Activated CD4-positive, alpha-beta T cell treated with anti-CD3 and anti-CD28 coated beads, Interleukin-2, amount 10 ng/mL, durations not matched to agents 7 days and 5 days (primary cell): ENCODE results near the gene CCDC74B. TPM values are rescaled to one million over a fixed set of nuclear protein-coding genes. Genes with fewer than 3 reads are reported as not detected.
A peak's percentile ranks its signal among the peaks of the same experiment; 100 is the strongest.
"Not testable (repeated sequence)": the region's sequence is repeated elsewhere in the genome, so short reads cannot be mapped to it uniquely, and the experiment has no call there.

Experiments used
- CTCF ChIA-PET: fragments of 350-600 bp; sonication (Branson Sonifier 250); formaldehyde crosslinking; loops from one replicate; lab custom pipeline; 2021; ENCODE audit warnings: antibody characterized with exemption; lab: Charles Lee
- POLR2A ChIA-PET: fragments of 350-600 bp; sonication (Branson Sonifier 250); formaldehyde crosslinking; loops from one replicate; lab custom pipeline; 2021; ENCODE audit warnings: antibody characterized with exemption; lab: Charles Lee
- DNase-seq: peaks from one replicate; pipeline ENCODE4 v3.0.0-alpha.2; 2020
- H3K27ac Mint-ChIP-seq: one replicate; pipeline ENCODE4 v1.8.0; 2021; ENCODE audit warnings: mild to moderate bottlenecking, moderate library complexity, mixed read lengths
- H3K27me3 Mint-ChIP-seq: one replicate; pipeline ENCODE4 v1.8.0; 2021; ENCODE audit warnings: mixed read lengths
- H3K36me3 Mint-ChIP-seq: one replicate; pipeline ENCODE4 v1.8.0; 2021; ENCODE audit warnings: low read depth, mixed read lengths
- H3K4me1 Mint-ChIP-seq: one replicate; pipeline ENCODE4 v1.8.0; 2021; ENCODE audit warnings: mixed read lengths
- H3K4me3 Mint-ChIP-seq: one replicate; pipeline ENCODE4 v1.8.0; 2021; ENCODE audit warnings: mild to moderate bottlenecking, moderate library complexity, mixed read lengths
- H3K9me3 Mint-ChIP-seq: one replicate; pipeline ENCODE4 v1.8.0; 2021; ENCODE audit warnings: mixed read lengths
- total RNA-seq, 2 experiments: library from RNA; stranded (reverse); gene quantifications; one replicate each; pipeline ENCODE4 v1.2.3, GENCODE V29; 2021

Gene CCDC74B
- total RNA-seq, 2 experiments from 2014 or later = 1.1 to 1.7 TPM

DNA sequence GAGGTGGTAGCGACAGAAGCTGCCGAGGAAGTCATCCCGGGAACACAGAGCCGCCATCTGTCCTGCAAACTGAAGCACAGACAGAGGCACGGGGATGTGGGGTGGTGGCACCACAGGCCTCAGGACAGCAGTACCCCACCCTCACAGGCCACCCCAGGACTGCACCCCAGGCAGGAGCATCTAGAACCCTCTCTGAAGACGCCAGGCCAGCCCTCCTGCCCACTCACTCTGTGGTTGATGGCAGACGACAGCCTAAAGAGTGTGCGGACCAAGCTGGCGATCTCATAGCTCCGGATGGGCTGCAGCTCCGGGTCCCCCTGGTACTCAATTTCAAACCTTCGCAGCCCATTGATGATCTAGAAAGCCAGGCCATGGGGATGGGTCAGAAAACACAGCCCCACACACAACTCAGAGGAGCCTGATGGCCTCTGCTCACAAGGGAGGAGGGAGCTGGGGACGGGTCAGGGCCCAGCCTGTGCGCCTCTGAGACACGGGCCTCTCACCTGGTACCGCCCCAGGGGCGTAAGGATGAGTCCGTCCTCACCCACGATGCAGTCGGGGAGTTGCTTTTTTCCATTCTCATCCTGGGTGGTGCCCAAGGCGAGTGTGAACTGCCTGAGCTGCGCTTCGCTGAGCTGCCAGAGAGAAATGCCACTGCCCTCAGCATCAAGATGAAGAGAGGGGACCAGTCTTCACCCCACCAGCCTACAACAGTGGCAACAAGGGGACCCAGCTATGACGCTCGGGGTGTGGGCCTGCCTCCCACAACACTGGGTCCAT lies 8.1 kb upstream of the CCDC74B start:
- no peak for DNase-seq
- H3K4me1 Mint-ChIP-seq = peaks cover 5% of the 10 kb centered on the region
- no peak overlapping the region for H3K4me3 Mint-ChIP-seq
- ChIA-PET POLR2A (no interaction called here), CTCF (interaction anchor here (0.6 to 0.8 kb wide), 2 partner anchors 32 to 183 kb away, joined by 3 read pairs; no protein-coding TSS in a partner anchor)
- no peak overlapping the region for H3K27ac Mint-ChIP-seq
- H3K27me3 Mint-ChIP-seq = no peaks in the 10 kb centered on the region
- peaks cover 8% of the 10 kb centered on the region for H3K36me3 Mint-ChIP-seq
- no peaks in the 10 kb centered on the region for H3K9me3 Mint-ChIP-seq

DNA sequence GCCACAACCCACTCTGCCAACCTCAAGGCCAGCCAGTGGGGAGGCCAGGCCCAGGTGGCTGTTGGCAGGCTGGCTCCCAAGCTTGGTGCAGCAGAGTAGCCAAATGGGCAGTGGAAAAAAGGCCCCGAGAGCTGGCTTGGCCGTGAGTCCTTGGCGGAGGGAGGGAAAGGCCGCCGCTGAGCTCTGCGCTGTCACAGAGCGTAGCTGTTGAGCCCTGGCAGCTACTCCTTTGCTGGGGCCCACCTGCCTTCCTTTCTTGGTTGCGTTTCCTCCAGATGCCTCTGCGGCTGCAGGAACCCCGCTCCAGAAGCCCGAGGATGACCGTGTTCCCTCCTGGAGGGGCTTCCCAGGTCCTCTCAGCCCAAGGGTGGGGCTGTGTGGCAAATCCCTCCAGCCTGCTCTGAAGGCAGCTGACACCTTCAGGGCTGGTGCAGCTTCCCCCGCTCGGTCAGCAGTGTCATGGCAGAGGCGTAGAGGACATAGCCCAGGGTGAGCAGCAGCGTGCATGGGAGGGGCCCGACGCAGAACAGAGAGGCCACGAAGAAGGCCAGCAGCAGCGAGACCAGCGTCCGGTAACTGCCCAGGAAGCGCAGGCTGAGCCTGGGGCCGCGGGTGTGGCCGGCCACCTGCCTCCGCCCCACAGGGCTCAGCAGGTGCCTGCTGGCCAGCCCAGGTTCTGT lies 7.4 kb upstream of the CCDC74B start:
- CTCF ChIA-PET, H3K27me3 Mint-ChIP-seq, H3K27ac Mint-ChIP-seq, POLR2A ChIA-PET, H3K4me3 Mint-ChIP-seq, DNase-seq, H3K4me1 Mint-ChIP-seq, H3K9me3 Mint-ChIP-seq, H3K36me3 Mint-ChIP-seq: not testable (repeated sequence)

DNA sequence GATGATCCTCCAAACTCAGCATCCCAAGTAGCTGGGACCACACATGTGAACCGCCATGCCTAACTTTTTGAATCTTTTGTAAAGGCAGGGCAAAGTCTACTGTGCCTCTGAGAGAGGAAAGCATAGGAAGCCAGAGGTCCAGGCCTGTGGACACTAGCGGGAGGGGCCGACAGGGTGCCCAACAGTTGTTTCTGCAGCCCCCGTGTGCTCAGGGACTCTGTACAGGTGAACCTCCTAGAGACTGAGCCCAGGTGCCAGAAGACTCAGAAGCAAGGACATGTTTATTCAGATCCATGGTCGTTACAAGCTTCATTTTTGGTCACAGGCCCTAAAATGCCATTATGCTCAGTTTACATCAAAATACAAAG lies 6.2 kb upstream of the CCDC74B start:
- CTCF ChIA-PET, H3K9me3 Mint-ChIP-seq, H3K36me3 Mint-ChIP-seq, DNase-seq, POLR2A ChIA-PET, H3K4me1 Mint-ChIP-seq, H3K27ac Mint-ChIP-seq, H3K27me3 Mint-ChIP-seq, H3K4me3 Mint-ChIP-seq: not testable (repeated sequence)

DNA sequence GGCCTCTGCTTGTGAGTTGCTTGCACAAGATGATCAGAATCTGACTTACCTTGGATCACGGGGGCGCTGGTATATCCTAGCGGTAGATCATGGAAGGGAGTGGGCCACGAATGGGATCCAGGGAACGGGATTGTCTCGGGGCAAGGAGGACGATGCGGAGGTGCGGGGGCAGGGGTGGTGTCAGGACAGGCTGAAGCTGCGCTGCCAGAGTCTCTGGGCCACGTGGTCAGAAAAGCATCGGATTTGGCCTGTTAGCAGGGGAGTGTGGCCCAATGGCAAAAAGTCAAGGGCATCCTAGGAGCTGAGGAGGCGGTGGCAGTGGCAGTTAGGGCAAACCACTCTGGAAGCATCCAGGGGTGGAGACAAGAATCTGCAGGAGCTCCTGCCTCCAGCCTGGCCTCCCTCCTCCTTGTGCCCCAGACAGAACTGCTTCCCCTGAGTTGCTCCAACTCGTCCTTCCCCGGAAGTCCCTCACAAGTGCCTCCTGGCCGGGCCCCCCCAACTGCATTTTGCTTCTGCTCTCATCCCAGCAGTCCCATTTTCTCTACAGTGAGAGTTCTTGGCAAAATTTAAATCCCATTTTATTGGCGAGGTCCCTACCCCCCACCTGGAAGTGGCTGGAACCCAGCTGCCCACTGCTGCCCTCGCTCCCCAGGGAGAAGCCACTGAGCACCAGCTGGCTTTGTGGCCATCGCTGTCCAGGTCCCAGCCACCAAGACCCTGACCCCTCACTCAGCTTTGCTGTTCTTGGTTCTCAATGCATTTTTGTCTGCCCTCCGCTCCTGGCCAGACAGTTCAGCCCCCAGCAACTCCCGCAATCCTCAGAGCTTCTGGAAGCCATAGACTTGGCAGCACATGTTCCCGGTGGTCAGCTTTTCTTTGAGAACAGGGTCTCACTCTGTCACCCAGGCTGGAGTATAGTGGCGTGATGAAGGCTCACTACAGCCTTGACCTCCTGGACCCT lies 5.6 kb upstream of the CCDC74B start:
- Mint-ChIP-seq H3K9me3 (no peaks in the 10 kb centered on the region), H3K4me3 (no peak overlapping the region), H3K27ac (no peak overlapping the region), H3K4me1 (peaks cover 5% of the 10 kb centered on the region), H3K36me3 (peaks cover 5% of the 10 kb centered on the region), H3K27me3 (peaks cover 2% of the 10 kb centered on the region)
- CTCF ChIA-PET = no interaction called here
- POLR2A ChIA-PET = no interaction called here
- no peak for DNase-seq

DNA sequence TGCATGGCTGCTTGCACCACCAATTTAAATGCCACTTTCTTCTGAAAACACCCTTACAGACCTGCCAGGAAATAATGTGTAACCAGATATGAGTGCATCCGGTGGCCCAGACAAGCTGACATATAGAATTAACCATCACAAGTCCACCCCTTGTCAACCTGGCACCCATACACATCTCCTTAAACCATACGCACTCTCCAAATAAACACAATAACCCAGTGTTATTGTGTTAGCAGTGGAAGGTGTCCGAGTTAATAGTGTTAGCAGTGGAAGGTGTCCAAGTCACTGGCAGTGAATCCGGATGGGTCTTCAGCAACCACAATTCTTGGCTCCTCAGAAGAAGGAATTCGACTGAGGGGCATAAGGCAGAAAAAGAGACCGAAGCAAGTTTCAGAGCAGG lies 3.6 kb upstream of the CCDC74B start:
- H3K27ac Mint-ChIP-seq, DNase-seq, H3K27me3 Mint-ChIP-seq, CTCF ChIA-PET, H3K36me3 Mint-ChIP-seq, H3K4me3 Mint-ChIP-seq, H3K9me3 Mint-ChIP-seq, H3K4me1 Mint-ChIP-seq, POLR2A ChIA-PET: not testable (repeated sequence)

DNA sequence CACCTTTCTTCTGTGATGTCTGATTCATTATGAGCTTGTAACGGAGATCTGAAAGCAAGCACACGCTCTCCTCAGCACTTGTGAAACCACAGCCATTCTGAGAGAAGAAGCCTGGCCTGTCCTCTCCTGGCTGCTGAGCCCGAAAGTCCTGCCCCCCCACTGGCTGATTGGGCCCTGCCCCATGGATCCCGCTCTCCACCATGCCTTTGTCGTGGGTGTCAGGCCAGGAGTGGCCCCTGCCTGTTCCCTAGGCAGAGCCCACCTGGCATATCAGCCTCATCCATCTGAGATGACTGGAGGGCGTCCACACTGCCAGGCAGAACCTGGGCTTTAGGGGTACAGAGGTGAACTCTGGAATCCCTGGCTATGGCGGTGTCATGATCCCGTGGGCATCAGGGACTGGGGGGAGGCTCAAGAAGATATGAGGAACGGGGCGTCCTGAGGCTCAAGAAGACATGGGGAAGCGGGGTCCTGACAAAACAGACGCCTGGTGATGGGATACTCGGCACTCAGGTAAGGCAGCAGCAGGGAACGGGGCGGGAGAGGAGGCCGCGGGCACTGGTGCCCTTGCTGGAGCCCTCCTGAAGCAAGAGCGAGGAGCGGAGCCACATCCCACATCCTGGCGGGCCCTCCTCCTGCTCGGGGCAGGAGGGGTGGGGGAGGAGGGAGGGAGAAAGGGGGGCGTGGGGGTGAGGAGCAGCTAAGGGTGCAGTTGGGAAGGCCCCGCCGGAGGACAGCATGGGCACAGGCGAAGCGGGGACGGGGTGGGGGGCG lies 1.5 kb downstream of the CCDC74B start:
- DNase-seq, CTCF ChIA-PET, H3K27ac Mint-ChIP-seq, H3K9me3 Mint-ChIP-seq, H3K36me3 Mint-ChIP-seq, POLR2A ChIA-PET: not testable (repeated sequence)
- H3K27me3 Mint-ChIP-seq = peaks cover 11% of the 10 kb centered on the region
- H3K4me1 Mint-ChIP-seq = peaks cover 12% of the 10 kb centered on the region
- peak overlapping the region; percentile 48 for H3K4me3 Mint-ChIP-seq

DNA sequence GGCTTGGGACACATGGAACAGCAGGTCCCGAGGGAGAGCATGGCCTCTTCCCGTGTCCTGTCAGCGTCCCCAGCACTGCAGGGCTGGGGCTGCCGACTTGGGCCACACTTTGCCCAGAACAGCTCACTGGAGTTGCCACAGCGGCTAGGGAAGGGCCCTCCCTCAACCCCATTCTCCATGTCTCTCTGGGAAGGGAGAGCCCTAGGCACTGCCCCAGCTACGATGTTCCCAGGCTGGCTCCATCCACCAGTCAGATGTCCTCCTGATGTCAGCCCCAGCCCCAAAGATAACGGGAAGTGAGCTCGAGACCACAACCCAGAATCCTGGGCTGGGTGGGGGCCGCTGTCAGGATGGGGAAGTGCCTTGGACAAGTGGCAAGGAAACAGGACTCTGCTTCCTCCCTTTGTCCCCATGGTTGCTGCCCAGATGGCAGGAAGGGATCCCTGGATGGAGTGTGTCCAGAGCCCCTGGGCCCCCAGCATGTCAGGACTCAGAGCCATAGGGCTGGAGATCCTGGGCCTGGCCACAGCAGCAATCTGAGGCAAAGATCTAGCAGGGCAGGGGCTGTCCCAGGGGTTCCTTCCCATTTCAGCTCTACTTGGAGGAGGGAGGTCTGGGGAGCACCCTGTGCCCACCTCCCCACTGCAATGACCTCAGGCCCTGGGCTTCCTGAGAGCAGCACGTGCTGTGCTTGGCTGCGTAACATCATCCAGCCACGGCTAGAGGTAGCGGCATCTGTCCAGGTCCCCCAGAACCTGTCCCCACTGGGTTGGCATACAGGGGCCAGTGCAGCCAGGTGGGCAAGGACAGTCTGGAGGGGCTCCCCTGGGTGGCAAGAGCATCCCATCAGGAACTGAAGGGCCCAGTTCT lies 2.3 kb downstream of the CCDC74B start:
- Mint-ChIP-seq H3K27me3 (peaks cover 11% of the 10 kb centered on the region), H3K4me1 (peaks cover 10% of the 10 kb centered on the region)
- H3K36me3 Mint-ChIP-seq, CTCF ChIA-PET, DNase-seq, H3K9me3 Mint-ChIP-seq, H3K4me3 Mint-ChIP-seq, H3K27ac Mint-ChIP-seq, POLR2A ChIA-PET: not testable (repeated sequence)

DNA sequence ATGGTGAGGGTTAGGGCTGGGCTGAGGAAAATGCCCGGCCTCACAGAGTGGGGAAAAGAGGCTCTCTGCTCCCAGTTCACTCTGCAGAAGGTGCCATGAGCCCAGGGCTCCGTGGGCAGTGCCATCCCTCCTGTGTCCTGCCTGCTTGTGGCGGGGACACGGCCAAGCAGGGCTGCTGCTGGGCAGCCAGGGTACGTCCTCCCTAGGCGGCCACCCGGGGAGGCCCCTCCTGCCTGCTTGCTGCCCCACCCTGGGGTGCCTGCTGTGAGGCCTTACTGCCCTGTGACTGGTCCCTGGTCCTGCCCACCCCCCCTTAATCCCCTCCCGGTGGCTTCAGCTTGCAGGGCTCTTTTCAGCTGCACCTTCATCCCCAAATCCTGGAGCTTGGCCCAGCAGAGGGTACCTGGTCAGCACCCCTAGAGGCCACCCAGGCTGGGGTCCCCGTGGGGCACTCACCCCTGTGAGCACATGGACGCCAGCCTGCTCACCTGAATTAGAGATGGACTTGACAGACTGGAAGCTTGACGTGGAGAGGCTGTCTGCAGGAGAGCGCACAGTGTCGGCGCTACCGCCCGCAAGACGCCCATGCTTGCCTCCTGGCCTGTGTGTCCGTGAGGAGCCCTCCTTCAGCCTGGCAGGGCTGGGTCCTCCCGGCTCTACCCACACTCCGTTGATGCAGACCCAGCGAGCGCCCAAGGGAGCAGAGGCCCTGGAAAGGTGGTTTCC lies 3.1 kb downstream of the CCDC74B start:
- H3K36me3 Mint-ChIP-seq, H3K4me3 Mint-ChIP-seq, POLR2A ChIA-PET, DNase-seq, H3K9me3 Mint-ChIP-seq, CTCF ChIA-PET, H3K27ac Mint-ChIP-seq: not testable (repeated sequence)
- Mint-ChIP-seq H3K4me1 (peaks cover 10% of the 10 kb centered on the region), H3K27me3 (peaks cover 11% of the 10 kb centered on the region)

DNA sequence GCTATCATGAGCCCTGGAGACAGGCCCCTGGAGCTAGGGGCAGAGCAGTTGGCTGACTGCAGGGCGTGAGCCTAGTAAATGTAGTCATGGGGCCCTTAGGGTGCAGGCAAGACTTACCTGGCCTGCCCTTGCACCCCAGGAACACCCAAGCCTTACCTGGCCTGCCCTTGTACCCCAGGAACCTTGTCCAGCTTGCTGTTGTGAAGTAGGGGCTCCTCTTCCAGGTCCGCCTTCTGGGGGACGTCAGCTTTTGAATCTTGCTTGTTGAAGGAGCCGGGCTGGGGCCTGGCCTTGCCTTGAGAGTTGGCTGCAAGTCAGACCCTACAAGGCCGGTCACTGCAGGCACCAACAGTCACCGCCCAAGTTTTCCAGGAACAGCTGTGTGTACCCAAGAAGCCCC lies 3.9 kb downstream of the CCDC74B start:
- H3K9me3 Mint-ChIP-seq, H3K27ac Mint-ChIP-seq, POLR2A ChIA-PET, H3K36me3 Mint-ChIP-seq, DNase-seq, H3K4me3 Mint-ChIP-seq, CTCF ChIA-PET, H3K27me3 Mint-ChIP-seq: not testable (repeated sequence)
- H3K4me1 Mint-ChIP-seq = peaks cover 10% of the 10 kb centered on the region

DNA sequence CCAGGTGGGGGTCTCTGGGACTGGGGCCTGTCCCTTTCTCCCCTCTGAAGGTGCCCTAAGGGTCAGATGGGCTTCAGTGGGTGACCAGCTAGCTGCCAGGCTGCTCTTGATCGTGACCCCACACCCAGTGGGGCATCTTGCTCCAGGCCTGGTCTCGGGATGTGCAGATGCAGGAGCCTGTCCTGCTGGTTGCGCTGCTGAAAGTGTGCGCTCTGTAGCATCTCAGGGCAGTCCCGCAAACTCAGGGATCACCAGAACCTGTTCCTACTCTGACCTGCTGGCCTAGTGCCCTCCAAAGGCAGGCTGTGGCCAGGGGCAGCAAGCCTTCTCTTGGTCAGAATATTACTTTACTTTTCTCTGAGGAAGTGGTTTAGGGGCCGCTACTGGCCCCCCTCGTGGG lies 4.4 kb downstream of the CCDC74B start:
- H3K27me3 Mint-ChIP-seq, H3K9me3 Mint-ChIP-seq, H3K4me3 Mint-ChIP-seq, CTCF ChIA-PET, H3K36me3 Mint-ChIP-seq, POLR2A ChIA-PET, DNase-seq, H3K27ac Mint-ChIP-seq: not testable (repeated sequence)
- peaks cover 10% of the 10 kb centered on the region for H3K4me1 Mint-ChIP-seq
